ENCODE measurements around the gene MBD3L2. TPM values are rescaled to one million over a fixed set of nuclear protein-coding genes. Genes with fewer than 3 reads are reported as not detected.

The MBD3L2 gene
- total and polyA plus RNA-seq, 9 of the 15 experiments (the other 6 are each of a cell fraction or from before 2014, with no cell fraction given): not detected

DNA sequence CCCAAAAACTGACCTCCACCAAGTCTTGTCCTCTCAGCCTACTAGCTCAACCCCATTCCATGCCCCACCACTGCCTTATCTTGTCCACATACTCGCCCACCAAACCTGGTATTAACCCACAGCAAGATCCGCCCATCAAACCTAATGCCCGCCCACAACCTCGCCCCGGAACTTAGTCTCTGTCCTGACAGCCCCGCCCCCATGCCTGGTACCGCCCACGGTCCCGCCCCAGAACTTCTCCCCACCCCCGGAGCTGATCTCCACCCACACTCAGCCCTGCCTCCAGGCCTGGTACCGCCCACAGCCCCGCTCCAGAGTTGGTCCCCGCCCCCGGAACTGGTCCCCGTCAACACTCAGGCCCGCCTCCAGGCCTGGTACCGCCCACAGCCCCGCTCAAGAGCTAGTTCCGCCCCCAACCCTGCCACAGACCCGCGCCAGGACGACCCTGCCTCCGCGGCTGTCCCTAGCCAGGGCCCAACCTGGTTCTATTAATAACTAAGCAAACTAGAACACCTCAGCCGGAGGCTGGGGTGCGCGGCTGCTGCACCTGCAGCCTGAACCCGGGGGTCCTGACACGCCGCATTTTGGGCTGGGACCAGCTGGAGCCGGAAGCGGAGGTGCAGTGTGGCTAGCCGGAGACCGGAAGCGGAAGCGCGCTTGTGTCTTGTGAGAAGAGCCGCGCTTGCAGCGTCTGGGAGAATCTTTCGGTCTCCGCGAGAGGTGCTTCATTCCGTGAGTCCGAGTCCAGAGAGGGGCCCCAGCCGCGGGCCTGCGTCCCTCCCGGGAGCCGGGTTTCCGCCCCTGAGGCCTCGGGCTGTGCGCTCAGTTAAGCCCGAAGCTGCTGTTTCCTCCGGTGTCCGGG lies 20.2 kb downstream of the MBD3L2 start, which contains the start of gene ZNF557 (continued):
- TF ChIP-seq, protein P1, sequence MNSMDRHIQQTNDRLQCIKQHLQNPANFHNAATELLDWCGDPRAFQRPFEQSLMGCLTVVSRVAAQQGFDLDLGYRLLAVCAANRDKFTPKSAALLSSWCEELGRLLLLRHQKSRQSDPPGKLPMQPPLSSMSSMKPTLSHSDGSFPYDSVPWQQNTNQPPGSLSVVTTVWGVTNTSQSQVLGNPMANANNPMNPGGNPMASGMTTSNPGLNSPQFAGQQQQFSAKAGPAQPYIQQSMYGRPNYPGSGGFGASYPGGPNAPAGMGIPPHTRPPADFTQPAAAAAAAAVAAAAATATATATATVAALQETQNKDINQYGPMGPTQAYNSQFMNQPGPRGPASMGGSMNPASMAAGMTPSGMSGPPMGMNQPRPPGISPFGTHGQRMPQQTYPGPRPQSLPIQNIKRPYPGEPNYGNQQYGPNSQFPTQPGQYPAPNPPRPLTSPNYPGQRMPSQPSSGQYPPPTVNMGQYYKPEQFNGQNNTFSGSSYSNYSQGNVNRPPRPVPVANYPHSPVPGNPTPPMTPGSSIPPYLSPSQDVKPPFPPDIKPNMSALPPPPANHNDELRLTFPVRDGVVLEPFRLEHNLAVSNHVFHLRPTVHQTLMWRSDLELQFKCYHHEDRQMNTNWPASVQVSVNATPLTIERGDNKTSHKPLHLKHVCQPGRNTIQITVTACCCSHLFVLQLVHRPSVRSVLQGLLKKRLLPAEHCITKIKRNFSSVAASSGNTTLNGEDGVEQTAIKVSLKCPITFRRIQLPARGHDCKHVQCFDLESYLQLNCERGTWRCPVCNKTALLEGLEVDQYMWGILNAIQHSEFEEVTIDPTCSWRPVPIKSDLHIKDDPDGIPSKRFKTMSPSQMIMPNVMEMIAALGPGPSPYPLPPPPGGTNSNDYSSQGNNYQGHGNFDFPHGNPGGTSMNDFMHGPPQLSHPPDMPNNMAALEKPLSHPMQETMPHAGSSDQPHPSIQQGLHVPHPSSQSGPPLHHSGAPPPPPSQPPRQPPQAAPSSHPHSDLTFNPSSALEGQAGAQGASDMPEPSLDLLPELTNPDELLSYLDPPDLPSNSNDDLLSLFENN (IDR thresholded peaks at IDR 0.05; ENCODE audit: low read depth in 2 of 2, low read length in 2 of 2): no peak; a peak in 1 of 4 replicates
- no peak for TF ChIP-seq BMI1 (IDR thresholded peaks at IDR 0.05; ENCODE audit: low read length)
- no peak for TF ChIP-seq PCBP2 (IDR thresholded peaks at IDR 0.05; ENCODE audit: low read depth, low read length, poor library complexity, severe bottlenecking)
- TF ChIP-seq PML (IDR thresholded peaks at IDR 0.05; ENCODE audit: low read length): peak; percentile 73; the same call in 1 of the 2 replicates
- peak; percentile 79 to 82; a peak in 3 of 4 replicates for TF ChIP-seq FOXK2 (conservative IDR thresholded peaks at IDR 0.05 in 1 of 2, IDR thresholded peaks at IDR 0.05 in 1 of 2; ENCODE audit: low read depth in 2 of 2)
- no peak for TF ChIP-seq MAFG (tag; conservative IDR thresholded peaks at IDR 0.05)
- TF ChIP-seq ATF7 (IDR thresholded peaks at IDR 0.05): peak; percentile 75
- TF ChIP-seq DMBX1 (CRISPR knock-in tag; IDR thresholded peaks at IDR 0.05; ENCODE audit: borderline replicate concordance): no peak
- TF ChIP-seq RBM39 (optimal IDR thresholded peaks at IDR 0.05; ENCODE audit: low read depth, low read length): no peak
- TF ChIP-seq ARID1B (IDR thresholded peaks at IDR 0.05): 0 out of 2 replicates have a peak, but pooled peaks have one; percentile 25
- no peak for TF ChIP-seq SNRNP70 (optimal IDR thresholded peaks at IDR 0.05; ENCODE audit: low read depth, low read length)
- TF ChIP-seq SOX6 (IDR thresholded peaks at IDR 0.05): peak; percentile 49; the same call in 1 of the 2 replicates
- TF ChIP-seq, protein P2, sequence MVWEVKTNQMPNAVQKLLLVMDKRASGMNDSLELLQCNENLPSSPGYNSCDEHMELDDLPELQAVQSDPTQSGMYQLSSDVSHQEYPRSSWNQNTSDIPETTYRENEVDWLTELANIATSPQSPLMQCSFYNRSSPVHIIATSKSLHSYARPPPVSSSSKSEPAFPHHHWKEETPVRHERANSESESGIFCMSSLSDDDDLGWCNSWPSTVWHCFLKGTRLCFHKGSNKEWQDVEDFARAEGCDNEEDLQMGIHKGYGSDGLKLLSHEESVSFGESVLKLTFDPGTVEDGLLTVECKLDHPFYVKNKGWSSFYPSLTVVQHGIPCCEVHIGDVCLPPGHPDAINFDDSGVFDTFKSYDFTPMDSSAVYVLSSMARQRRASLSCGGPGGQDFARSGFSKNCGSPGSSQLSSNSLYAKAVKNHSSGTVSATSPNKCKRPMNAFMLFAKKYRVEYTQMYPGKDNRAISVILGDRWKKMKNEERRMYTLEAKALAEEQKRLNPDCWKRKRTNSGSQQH (CRISPR knock-in tag; IDR thresholded peaks at IDR 0.05): no peak
- TF ChIP-seq FIP1L1 (IDR thresholded peaks at IDR 0.05; ENCODE audit: low read depth, low read length, poor library complexity, severe bottlenecking): peak; percentile 30
- TF ChIP-seq NFYB (IDR thresholded peaks at IDR 0.05; ENCODE audit: extremely low read depth, insufficient read length): no peak
- TF ChIP-seq, protein P3, sequence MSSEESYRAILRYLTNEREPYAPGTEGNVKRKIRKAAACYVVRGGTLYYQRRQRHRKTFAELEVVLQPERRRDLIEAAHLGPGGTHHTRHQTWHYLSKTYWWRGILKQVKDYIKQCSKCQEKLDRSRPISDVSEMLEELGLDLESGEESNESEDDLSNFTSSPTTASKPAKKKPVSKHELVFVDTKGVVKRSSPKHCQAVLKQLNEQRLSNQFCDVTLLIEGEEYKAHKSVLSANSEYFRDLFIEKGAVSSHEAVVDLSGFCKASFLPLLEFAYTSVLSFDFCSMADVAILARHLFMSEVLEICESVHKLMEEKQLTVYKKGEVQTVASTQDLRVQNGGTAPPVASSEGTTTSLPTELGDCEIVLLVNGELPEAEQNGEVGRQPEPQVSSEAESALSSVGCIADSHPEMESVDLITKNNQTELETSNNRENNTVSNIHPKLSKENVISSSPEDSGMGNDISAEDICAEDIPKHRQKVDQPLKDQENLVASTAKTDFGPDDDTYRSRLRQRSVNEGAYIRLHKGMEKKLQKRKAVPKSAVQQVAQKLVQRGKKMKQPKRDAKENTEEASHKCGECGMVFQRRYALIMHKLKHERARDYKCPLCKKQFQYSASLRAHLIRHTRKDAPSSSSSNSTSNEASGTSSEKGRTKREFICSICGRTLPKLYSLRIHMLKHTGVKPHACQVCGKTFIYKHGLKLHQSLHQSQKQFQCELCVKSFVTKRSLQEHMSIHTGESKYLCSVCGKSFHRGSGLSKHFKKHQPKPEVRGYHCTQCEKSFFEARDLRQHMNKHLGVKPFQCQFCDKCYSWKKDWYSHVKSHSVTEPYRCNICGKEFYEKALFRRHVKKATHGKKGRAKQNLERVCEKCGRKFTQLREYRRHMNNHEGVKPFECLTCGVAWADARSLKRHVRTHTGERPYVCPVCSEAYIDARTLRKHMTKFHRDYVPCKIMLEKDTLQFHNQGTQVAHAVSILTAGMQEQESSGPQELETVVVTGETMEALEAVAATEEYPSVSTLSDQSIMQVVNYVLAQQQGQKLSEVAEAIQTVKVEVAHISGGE (CRISPR knock-in tag; IDR thresholded peaks at IDR 0.05): peak in 2 of 3 experiments; percentile 77 to 96; a peak in 4 of 6 replicates
- TF ChIP-seq SMARCA5 (IDR thresholded peaks at IDR 0.05): no peak
- TF ChIP-seq TAF1 (IDR thresholded peaks at IDR 0.05; ENCODE audit: control insufficient read depth, extremely low read depth, insufficient read depth, low read length, severe bottlenecking): peak; percentile 67
